Measurements from ENCODE around the gene TUSC7. TPM values are rescaled to one million over a fixed set of nuclear protein-coding genes. Genes with fewer than 3 reads are reported as not detected.

Gene TUSC7
- total RNA-seq: not detected

DNA sequence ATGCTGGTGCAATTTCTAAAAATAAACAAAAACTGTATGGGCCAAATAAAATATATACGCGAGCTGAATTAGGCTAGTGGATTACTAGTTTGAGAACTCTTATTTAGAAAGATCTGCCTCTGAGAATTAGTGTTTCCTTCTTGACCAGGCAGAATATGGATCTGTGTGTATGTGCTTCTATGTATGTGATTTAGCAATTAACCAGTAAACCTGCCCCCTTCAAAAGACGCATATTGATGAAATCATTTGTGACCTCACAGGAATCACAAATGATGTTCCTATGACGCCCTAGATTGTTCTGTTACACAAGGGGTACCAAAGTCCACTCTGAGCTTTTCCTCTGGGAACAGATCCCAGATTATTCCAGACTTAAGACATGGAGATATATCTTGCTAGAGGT lies at the start of gene TUSC7:
TUSC7 (plus strand) TSS at position 301 of the 400 bp plus-strand sequence.
- no peak for DNase-seq

DNA sequence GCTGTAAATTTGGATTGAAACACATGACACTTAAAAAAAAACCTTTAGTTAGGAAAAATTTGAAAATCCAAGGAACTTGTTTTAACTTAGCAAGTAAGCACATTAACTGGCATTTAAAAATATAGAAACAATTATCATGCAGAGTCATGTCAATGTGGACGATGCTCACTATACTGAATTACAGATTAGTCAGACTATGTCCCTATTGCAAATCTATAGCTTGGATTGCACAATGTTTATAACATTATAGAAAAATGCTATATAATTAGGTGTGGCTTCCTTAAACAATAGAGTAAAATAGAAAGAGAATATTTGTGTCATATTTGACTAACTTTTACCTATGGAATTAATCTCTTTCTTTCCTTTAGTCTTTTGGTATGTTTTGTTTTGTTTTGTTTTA lies 48.4 kb upstream of the TUSC7 start:
- DNase-seq: no peak

DNA sequence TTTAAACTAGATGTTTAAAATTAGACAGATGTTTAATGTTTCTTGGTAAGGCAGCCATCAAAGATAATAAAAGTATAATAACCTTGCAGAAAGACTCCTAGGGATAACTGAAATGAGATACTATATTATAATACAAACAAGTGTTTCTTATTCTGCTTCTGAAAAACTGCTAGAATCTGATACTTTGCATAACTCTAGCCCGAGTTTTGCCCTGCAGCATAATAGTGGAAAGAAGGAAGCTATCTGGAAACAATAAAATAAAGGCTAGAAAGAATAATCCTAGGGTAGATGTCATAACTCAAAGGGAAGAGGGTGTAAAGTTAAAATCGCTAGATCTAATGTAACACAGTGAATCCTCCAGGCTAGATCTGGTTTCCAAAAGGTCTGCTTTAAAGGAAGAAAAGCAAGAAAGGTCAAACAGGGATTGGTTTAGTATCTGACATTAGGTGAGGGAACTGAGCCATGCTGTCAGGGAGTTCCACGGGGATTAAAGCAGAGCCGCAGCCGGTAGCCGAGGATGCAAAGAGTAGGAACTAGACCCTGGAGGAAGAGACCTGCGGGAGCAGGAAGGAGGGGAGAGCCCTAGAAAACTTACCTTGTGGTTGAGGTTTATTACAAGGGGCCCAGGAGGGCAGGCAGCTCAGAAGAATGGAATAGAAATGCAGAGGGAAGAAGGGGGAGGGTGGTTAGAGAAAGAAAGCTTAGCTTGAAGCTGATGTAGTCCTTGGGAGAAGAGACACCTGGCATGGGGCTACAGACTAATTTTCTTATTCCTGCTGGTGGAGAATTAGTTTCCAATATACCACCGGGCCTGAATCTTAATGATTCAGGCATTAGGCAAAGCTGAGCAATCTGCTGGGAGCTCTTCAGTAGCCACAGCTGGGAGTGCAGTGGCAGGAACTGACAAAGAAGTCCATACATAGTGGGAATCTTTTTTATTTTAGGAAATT lies 46.1 kb upstream of the TUSC7 start:
- no peak for DNase-seq

DNA sequence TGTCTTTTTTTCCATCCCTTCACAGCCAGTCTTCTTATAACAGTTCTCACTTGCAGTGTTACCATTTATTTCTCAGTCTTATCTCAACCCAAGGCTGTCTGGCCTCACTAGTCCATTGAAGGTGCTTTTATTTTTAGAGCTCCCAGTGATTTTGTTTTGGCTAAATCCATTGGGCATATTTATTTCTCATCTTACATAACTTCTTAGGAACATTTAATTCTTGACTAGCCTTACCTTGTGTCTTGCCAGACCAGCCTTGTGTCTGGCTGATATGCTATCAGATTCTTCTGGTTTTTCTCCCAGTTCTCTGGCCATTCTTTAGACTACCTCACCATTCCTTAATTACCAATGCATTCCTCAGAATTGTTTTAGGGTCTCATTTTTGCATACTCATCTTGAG lies 42.3 kb upstream of the TUSC7 start:
- DNase-seq: no peak

DNA sequence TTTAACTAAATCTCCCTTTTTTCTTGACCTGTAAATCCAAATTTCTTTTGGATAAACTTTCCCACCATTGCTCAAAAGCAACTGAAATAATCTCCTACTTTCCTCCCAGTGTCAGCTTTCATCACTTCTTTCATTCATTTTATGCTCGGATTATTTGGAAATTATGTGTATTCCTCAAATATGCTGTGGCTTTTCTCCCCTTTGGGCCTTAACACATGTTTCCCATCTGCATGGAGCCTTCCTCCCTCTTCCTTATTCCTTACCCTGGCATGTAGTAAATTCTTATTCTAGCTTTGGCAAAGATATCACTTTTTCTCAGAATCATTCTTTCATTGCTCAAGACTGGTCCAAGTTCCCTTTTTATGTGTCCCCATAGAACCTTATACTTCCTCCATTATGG lies 41.8 kb upstream of the TUSC7 start:
- DNase-seq: no peak

DNA sequence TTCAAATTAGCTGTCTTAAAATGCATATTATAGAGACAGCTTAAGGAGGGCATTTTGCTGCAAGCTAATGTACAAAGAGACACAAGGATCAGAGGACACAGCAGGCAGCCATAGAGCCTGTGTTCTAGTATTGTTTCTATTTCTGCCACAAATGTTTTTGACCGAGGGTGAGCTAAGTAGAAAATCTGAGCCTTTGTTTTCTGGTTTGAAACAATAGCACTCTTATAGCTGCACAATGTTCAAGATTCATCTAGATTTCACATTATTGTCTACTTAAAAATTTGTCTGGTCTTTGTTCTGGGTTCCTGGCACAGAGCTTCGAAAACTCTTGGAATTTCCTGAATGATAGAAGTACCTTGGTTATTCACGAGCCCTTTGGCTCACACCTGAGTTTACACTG lies 40.0 kb upstream of the TUSC7 start:
- no peak for DNase-seq

DNA sequence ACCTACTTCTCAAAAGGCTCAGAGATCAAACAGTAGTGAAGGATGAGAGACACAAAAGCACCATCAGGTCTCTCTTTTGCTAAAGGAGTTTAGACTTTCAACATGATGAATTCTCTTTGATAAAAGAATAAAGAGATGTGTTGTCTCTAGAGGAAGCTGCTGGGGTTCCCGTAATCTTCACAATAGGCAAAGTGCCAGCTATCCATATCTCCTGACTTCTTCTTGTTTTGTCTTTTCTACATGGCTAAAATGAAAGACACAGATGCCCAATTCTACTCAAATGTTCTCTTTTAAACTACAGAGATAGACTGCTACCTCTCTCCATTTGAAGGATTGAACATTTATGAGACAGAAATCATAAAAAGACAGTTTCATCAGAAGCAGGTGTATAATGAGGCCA lies 38.4 kb upstream of the TUSC7 start:
- no peak for DNase-seq

DNA sequence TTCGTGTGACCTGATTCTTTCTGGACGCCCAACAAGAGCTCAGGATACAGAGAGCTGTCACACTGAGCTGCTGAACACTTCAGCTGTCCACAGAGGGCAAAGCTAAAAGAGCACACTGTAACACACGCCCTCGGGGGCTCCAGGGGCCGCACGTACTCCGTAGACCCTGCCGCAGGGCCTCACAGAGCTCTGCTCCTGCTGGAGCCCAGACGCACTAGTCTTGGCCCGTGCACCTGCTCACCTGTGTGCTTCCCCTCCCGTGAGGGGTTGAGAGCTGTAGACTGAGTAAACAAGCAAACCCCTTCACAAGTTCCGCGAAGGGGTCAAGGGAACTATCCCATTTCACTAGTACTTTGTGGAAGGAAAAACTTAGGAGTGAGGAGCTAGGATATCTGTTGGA lies 30.7 kb upstream of the TUSC7 start:
- DNase-seq: no peak

DNA sequence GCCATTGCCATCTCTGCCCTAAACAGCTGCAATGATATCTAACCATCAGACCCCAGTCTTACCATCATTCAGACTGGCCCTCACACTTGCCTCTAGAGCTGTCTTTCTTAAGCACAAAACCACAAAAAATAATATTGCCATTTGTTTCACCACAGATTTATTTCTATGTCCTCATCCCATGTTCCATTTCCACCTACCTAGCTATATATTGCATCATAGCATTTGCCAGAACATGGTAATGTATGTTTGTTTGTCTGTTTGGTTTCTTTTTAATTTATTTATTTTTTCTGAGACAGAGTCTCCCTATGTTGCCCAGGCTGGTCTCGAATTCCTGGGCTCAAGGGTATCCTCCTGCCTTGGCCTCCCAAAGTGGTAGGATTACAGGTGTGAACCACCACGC lies 18.5 kb upstream of the TUSC7 start:
- DNase-seq: no peak

DNA sequence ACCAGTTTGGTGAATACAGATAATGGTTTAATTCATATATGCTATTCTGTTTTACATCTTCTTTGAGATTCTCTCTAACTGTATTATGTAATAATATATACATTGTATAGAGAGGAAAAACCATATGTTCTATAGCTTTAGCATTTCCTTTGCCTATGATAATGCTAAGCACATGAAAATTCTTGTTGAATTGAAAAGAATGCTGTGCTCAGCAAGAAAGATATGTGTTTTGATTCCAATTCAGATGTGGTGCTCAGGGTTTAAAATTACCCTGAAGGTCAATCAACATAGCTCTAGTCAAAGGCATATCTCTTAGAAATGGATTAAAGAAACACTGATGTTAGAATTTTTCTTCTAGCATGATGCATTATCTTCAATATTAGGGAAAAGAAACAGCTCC lies 8.5 kb upstream of the TUSC7 start:
- no peak for DNase-seq

DNA sequence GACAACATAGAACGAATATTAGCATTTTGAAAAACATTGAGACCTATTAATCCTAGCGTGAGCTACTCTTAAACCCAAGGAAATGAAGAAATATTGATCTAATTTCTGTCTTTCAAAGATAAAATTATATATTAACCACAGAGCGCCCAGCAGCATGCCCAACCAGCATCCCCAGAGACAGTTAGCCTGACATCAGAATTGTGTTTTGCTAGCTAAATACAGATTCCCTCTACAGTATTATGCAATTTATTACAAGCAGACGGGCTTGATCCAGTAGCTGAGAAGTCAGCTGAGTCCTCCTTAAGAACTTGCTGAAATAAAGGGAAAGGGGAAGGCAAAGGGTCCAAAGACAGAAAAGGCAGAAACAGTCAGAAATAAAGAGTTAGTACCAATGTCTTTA lies 7.2 kb upstream of the TUSC7 start:
- no peak for DNase-seq

DNA sequence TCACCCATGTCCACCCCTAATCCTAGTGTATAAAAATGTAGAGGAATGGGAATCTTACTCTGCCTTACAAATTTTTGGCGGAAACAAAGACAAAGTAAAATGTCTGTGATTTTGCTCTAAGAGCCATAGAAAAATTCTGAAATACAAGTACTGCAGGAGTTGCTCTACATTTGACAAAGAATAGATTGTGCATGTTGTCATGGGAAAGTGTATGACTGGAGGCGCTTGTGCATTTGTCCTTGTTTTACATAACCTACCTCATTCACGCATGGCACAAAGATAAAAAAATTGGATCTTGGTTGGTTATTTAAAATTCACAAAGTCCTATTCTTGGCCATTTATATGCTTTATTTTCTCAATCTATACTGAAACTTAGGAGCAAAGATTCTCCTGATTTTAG lies 2.0 kb upstream of the TUSC7 start:
- no peak for DNase-seq

DNA sequence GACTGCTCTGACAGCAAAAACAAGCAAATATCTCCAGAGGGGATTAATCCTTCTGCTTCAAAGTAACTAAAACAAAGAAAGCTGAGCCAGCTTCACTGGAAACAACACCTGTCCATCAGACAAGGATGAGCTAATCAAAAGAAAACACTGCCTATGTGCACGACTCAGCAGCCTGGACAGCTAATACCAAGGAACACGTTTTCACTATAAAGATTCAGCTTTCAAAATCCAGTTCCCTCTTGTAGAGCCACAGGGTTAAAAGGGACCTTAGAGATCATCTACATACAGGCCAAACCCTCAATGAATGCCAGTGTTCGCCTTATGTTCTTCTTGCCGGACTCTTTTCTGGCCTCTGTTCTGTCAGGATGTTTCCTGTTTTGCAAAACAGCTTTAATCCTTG lies 6.9 kb downstream of the TUSC7 start:
- no peak for DNase-seq

DNA sequence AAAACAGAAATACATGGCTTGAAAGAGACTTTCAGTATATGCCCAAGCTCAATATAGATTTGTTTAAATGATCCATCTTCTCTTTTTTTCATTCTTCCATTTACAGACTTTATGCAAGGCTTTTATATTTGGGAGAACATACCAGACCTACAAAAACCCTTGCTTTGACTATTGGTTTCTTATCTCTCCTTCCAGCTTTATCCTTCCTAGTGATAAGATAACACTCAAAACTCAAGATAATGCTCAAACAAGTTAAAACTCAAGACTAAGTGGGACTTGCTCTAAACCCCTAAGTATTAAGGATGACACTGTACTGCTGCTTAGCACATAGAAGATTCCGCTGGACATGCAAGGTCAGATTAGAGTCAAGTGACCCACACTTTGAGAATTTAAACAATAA lies 8.0 kb downstream of the TUSC7 start:
- DNase-seq: no peak

DNA sequence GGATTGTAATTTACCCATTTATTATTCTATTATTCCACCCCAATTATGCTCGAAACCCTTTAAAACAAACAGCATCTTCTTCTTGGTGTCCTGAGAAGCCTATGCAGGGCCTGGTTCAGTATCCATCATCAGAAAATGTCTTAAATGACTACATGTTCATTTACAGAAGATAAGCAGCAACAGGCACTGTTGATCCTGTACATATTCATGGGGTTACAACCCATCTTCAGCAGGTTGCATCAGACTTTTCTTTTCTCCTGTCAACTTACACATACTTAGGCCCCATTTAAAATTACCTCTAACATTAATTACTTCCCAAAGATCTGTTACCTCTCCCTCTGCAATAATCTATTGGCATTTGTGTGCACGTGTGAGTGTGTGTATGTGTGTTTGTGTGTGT lies 18.9 kb downstream of the TUSC7 start:
- DNase-seq: no peak

DNA sequence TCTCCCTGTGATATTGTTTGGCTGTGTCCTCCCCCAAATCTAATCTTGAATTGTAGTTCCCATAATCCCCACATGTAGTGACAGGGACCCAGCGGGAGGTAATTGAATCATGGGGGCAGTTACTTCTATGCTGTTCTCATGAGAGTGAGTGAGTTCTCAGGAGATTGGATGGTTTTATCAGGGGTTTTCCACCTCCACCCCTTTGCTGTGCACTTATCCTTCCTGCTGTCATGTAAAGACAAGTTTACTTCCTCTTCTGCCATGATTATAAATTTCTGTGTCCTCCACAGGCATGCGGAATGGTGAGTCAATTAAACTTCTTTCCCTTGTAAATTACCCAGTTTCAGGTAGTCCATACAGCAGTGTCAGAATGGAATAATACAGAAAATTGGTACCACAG lies 24.7 kb downstream of the TUSC7 start:
- DNase-seq: no peak

DNA sequence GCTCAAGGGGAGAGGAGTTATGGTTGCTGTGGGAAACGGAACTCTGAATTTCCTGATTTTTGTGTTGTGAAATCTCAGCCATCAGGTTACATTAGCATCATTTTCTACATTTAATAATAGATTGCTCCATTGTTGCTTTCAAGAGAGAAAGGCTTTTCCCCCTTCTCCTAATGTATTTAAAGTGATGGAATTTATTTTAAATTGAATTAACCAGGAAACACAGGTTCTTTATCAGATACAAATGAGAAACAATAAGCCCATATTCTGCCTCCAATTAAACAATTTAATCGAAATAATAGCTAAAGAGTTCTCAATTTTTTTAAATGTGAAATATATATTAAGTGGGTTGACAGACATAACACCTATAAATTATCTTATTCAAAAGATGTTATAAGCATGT lies 30.1 kb downstream of the TUSC7 start:
- DNase-seq: no peak

DNA sequence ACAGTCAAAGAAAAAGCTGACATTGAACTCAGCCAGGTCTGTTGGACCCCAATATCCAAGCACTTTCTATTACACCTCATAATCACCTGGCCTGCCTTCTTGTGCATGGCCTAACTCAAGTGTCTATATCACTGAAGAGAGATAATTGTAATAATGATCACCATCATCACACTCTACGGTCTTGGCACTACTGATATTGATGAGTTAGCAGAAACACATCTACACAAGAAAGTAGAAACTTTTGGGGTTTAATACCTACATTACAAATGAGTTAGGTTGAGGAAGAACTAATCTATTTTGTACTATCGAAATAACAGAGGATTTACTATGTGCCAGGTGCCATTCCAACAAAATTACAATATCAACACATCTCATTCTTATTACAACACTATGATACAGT lies 30.7 kb downstream of the TUSC7 start:
- no peak for DNase-seq

DNA sequence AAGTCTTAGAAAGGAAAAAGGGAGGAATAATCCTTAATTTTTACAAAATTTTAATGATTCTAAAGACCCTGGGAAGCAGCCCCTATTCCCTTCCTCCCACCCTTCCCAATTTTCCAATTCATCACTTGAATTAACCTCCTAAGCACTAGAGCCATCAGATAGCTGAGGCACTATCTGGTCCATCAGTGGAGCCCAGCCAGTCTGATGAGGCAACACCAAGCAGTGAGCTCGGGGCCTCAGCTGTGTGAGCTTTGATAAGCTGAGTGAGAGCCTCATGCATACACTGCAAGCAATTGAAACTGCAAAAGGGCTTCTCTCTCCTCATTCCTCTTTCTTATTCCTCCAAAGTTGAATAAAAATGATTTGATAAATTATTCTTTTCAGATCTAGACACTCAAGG lies 31.9 kb downstream of the TUSC7 start:
- DNase-seq: no peak

DNA sequence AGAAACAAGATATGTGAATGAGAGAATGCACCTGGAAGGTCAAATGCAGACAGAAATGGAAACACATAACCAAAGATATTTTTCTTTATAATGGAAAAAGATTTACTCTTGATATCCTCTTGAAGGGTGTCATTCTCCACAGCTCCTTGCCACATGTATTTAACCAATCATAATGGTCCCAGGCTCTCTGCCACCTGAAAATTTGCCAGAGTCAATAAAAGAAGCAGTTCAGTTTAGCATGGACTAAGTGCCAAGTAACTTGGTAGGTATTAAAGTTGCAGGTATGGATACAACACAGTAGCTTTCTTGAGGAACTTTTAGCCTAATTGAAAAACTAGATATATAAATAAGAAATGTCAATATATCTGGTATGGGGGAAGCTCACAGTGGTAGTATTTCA lies 33.5 kb downstream of the TUSC7 start:
- no peak for DNase-seq

DNA sequence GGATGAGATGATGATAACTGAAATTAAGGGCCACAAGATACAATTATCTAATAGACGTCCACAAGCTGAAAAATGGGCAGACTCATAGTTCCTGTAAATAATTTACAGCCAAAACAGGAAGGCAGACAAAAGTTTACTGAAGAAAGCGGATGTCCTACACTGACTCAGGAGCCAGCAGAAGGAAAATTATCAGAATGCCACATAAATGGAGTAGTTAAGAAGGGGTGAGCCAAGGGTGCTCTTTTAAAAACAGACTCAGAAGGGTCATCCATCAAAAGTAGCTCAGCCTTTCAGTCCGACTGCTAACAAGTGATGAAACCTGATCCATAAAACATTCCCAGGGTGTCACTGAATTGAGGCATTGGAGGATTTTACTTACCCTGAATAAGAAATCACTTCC lies 39.8 kb downstream of the TUSC7 start:
- DNase-seq: no peak

DNA sequence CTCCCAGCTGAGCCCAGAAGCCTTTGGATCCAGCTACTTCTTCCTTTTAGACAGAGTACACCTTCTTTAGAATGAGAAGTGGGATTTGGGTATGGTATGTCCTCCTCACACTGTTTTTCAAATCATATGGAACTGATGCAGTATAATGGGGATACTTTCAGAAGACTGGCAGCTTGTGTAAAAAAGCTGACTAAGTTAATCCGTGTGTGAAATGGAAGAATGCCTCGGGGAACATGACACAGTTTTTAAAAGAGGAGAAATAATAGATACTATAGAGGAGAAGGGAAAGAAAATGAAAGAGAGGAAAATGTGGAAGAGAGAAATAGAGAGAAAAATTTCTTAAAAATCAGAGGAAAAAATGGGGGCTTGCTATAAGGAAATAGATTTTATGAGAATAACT lies 47.7 kb downstream of the TUSC7 start:
- DNase-seq: no peak

DNA sequence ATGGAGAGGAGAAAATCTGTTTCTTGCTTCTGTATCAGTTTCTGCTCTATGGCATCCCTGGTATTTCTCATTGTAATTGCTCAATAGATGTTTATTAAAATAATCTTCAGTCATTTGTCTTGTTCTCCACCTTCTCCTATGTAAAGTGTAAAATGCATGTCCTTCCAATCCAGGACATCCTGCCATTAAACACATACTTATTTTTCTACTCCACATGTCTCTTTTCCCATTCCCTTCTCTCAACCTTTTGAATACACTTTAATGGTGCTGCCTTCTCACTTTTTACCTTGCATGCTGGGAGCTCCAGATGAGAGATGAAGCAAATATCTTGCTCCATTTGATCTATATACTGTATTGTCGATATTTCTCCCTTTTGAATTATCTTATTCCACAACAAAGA lies 49.7 kb downstream of the TUSC7 start:
- DNase-seq: no peak
